Common myeloid progenitor, CD34-positive (primary cell): ENCODE data around the gene GAGE12J. TPM values are rescaled to one million over a fixed set of nuclear protein-coding genes. Genes with fewer than 3 reads are reported as not detected.
A peak's percentile ranks its signal among the peaks of the same experiment; 100 is the strongest.
"Not testable (repeated sequence)": the region's sequence is repeated elsewhere in the genome, so short reads cannot be mapped to it uniquely, and the experiment has no call there.

Source experiments
- CTCF ChIA-PET: fragments of 350-600 bp; sonication (Branson Sonifier 250); formaldehyde crosslinking; loops from one replicate; lab custom pipeline; 2021; ENCODE audit warnings: antibody characterized with exemption; lab: Charles Lee
- POLR2A ChIA-PET: fragments of 350-600 bp; sonication (Branson Sonifier 250); formaldehyde crosslinking; loops from one replicate; lab custom pipeline; 2021; ENCODE audit warnings: antibody characterized with exemption; lab: Charles Lee
- DNase-seq, 3 donors: peaks; one replicate each; pipeline versions ENCODE4 v3.0.0 to v3.0.0-alpha.2; 2013
- H3K27ac ChIP-seq, 2 experiments: 1 replicate in 1 of 2; 2 replicates in 1 of 2; pipeline ENCODE4 v1.7.0; 2013; ENCODE audit warnings: inconsistent platforms in 2 of 2, low read length in 2 of 2, mild to moderate bottlenecking in 2 of 2, low read depth in 1 of 2, moderate library complexity in 1 of 2; ENCODE audit not compliant: severe bottlenecking in 2 of 2, insufficient read depth in 1 of 2, poor library complexity in 1 of 2
- H3K27me3 ChIP-seq, 5 experiments: replicated peaks in 2 of 5; 1 replicate in 3 of 5; 2 replicates in 2 of 5; pipeline versions ENCODE4 v1.6.1 to v1.7.0; 2013; ENCODE audit warnings: low read length in 4 of 5, mild to moderate bottlenecking in 2 of 5, moderate library complexity in 2 of 5, inconsistent platforms in 1 of 5; ENCODE audit not compliant: insufficient read depth in 5 of 5, control insufficient read depth in 4 of 5
- H3K36me3 ChIP-seq, 4 experiments: 1 replicate in 2 of 4; 2 replicates in 2 of 4; pipeline versions ENCODE4 v1.6.1 to v1.7.0; 2013; ENCODE audit warnings: low read length in 3 of 4, control low read depth in 1 of 4, mild to moderate bottlenecking in 1 of 4; ENCODE audit not compliant: control insufficient read depth in 4 of 4, insufficient read depth in 4 of 4
- H3K4me1 ChIP-seq, 4 experiments: 1 replicate in 3 of 4; 2 replicates in 1 of 4; pipeline versions ENCODE4 v1.6.1 to v1.7.1; 2013; ENCODE audit warnings: low read length in 3 of 4, mild to moderate bottlenecking in 3 of 4, control low read depth in 1 of 4, inconsistent platforms in 1 of 4, moderate library complexity in 1 of 4; ENCODE audit not compliant: control insufficient read depth in 4 of 4, insufficient read depth in 4 of 4; ENCODE audit errors: control extremely low read depth in 1 of 4
- H3K4me3 ChIP-seq, 7 experiments: 1 replicate in 4 of 7; 2 replicates in 3 of 7; pipeline versions ENCODE4 v1.5.1 to v1.7.0; 2013; ENCODE audit warnings: mild to moderate bottlenecking in 7 of 7, low read length in 6 of 7, moderate library complexity in 6 of 7, inconsistent platforms in 2 of 7, low read depth in 2 of 7, control low read depth in 1 of 7; ENCODE audit not compliant: insufficient read depth in 4 of 7, control insufficient read depth in 1 of 7; ENCODE audit errors: extremely low read depth in 1 of 7
- H3K9me3 ChIP-seq, 5 experiments: 1 replicate in 4 of 5; 2 replicates in 1 of 5; pipeline versions ENCODE4 v1.6.1 to v1.7.1; 2013; ENCODE audit warnings: low read length in 4 of 5, mild to moderate bottlenecking in 2 of 5, inconsistent platforms in 1 of 5, low read depth in 1 of 5, moderate library complexity in 1 of 5; ENCODE audit not compliant: control insufficient read depth in 4 of 5, insufficient read depth in 2 of 5; ENCODE audit errors: control extremely low read depth in 1 of 5
- WGBS: methylation state at CpG from one replicate; pipeline ENCODE4 v1.1.5; 2013; ENCODE audit not compliant: insufficient coverage; 5-methylcytosine and 5-hydroxymethylcytosine counted together
- polyA plus RNA-seq: library from polyadenylated mRNA; unstranded; fragments of 120-200 nt; gene quantifications from one replicate; pipeline ENCODE4 v1.2.1, GENCODE V29; 2013

Gene GAGE12J, protein sequence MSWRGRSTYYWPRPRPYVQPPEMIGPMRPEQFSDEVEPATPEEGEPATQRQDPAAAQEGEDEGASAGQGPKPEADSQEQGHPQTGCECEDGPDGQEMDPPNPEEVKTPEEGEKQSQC
- not detected for polyA plus RNA-seq

DNA sequence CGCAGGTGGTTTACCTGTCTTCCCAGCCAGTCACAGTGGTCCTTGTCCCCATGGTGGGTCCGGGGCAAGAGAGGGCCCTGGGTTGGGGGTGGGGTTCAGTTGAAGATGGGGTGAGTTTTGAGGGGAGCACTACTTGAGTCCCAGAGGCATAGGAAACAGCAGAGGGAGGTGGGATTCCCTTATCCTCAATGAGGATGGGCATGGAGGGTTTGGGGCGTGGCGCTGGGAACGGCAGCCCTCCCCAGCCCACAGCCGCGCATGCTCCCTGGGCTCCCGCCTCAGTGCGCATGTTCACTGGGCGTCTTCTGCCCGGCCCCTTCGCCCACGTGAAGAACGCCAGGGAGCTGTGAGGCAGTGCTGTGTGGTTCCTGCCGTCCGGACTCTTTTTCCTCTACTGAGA is at the start of gene GAGE12J:
Gene GAGE12J (plus strand): TSS at position 301 of the 400 bp plus-strand sequence. CDS start 1,157 bp downstream, outside the sequence.
- no CpG with 5 or more reads among the region's 16 CpGs for WGBS
- POLR2A ChIA-PET, H3K4me1 ChIP-seq: not testable (repeated sequence)

DNA sequence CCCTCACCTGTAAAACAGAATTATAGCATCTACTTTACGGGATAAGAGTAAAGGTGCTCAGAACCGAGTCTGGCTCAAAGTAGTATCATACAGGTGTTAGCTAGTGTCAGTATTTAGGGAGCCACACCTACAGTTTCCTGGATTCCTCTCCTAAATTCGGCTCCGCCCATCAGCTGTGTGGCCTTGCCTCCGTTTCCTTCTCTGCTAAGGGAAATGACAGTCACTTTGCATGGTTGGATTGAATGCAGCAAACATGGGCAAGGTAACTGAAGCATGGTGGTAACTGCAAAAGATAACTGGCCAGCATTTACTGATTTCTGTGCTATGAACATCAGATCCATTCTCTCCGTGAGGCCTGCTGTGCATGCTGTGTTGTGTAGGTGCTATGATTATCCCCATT is 49.4 kb upstream of the GAGE12J start:
- Histone ChIP-seq H3K36me3 (peaks cover 0 to 8% (median 2%) of the 10 kb centered on the region in 4 experiments), H3K27me3 (no peaks in the 10 kb centered on the region), H3K9me3 (peaks cover 0 to 3% (median 0%) of the 10 kb centered on the region in 5 experiments), H3K4me1 (peaks cover 5 to 44% (median 25%) of the 10 kb centered on the region in 4 experiments), H3K4me3 (peak overlapping the region in 1 of 7 experiments; percentile 42), H3K27ac (no peak overlapping the region)
- WGBS: 20% methylated on average over 1 of the region's 6 CpGs
- ChIA-PET POLR2A (interaction anchor here (0.6 kb wide), 1 partner anchor 353 kb away, joined by 3 read pairs; the partner anchor contains the start of gene PIM2), CTCF (interaction anchor here (0.5 to 1.5 kb wide), 3 partner anchors 11 to 116 kb away, joined by 3 to 4 read pairs (median 3); no protein-coding TSS in a partner anchor)
- DNase-seq: no peak

More for the DNA sequence above, at the start of gene GAGE12J:
- H3K9me3 ChIP-seq, H3K27ac ChIP-seq, CTCF ChIA-PET, H3K4me3 ChIP-seq, DNase-seq, H3K27me3 ChIP-seq, H3K36me3 ChIP-seq: not testable (repeated sequence)

DNA sequence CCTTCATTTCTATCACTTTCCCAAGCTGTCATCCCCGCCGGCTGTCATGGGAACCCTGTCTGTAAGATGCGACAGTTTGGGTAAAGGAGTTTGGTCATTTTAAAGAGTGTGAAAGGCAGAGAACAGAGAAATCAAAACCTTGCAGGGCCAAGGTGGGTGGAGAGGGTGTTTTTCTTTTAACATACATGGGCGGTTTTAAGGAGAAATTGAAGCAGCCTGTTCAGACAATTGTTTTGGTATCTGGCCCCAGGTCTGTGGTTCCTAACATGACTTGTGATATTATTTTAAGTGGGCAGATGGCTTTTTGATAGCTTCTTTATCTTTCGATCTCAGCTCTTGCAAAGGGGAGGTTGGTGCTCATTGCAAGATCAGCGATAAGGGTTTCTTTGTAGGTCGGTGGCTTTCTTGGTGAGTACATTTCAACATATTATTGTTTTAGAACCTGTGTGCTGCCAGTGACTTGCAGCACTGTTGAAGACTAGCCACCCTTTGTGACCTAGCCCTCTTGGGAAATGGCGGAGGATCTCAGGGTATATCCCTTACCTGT is 48.6 kb upstream of the GAGE12J start:
- Histone ChIP-seq H3K36me3 (peaks cover 0 to 8% (median 2%) of the 10 kb centered on the region in 4 experiments), H3K4me3 (no peak overlapping the region), H3K27ac (no peak overlapping the region), H3K4me1 (peaks cover 5 to 42% (median 25%) of the 10 kb centered on the region in 4 experiments), H3K27me3 (no peaks in the 10 kb centered on the region), H3K9me3 (peaks cover 0 to 3% (median 0%) of the 10 kb centered on the region in 5 experiments)
- ChIA-PET CTCF (interaction anchor here (1.2 kb wide), 1 partner anchor 11 kb away, joined by 3 read pairs; no protein-coding TSS in a partner anchor), POLR2A (no interaction called here)
- 68% methylated on average over 4 of the region's 8 CpGs for WGBS
- DNase-seq: peak; percentile 4 to 69 (median 54)

DNA sequence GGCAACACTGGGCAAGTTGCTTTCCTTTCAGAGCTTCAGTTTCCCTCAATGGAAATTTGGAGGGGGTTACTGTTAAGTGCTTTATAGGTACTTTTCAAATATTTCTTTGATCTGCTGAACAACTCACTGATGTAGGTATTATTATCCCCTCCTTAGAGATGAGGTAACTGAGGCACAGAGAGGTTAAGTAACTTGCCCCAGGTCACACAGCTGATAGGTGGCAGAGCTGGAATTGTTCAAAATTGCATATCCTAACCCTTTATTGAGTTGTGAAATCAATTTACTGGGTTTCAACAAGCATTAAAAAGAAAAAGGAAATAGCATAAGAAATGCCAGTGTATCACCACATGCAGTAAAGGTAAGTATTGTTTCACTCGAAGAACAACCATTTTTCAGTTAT is 45.6 kb upstream of the GAGE12J start:
- H3K4me1 ChIP-seq: peaks cover 0 to 26% (median 13%) of the 10 kb centered on the region in 4 experiments
- CTCF ChIA-PET: no interaction called here
- H3K27ac ChIP-seq: no peak overlapping the region
- no peak overlapping the region for H3K4me3 ChIP-seq
- WGBS: 71% methylated on average over 1 of the region's 1 CpG
- H3K36me3 ChIP-seq: peaks cover 0 to 8% (median 2%) of the 10 kb centered on the region in 4 experiments
- no peaks in the 10 kb centered on the region for H3K27me3 ChIP-seq
- H3K9me3 ChIP-seq: no peaks in the 10 kb centered on the region
- POLR2A ChIA-PET: no interaction called here
- DNase-seq: no peak

DNA sequence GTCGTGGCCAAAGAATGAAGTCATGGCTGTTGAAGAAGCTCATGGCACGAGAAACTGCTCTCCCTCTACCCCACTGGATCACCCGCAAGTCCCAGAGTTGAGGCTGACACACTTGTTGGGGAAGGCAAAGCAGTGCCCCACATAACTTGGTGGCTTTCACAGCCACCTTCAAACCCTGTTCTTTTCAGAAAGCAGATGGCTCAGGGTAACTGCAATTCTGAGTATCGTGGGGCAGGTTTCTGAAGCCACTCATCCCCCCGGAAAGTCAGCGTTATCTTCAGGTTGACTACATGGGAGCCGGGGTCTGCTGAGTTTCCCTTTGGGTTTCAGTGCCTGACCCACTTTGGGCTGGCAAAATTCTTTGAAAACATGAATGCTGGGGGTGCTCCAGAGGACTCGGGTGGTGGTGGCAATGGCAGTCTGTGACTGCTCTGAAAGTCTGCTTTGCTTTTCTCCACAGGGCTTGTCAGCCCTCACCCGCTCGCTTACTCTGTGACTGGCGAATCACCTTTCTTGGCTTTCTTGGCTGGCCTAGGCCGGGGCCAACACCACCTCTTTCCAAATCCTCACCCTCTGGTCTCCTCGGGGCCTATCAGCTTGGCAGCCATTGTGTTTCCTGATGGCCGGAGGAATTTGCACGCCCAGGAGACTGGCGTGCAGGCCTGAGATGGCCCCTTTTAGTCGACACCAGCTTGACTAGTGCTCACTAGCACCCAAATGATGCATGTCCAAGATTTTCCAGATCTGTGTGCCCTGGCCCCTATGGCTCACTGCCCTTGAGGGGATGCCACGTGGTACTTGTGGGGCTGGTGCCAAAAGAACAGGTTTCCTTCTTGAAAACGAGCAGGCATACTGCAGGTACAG is 44.9 kb upstream of the GAGE12J start:
- CTCF ChIA-PET: no interaction called here
- Histone ChIP-seq H3K27ac (no peak overlapping the region), H3K4me1 (peaks cover 0 to 19% (median 11%) of the 10 kb centered on the region in 4 experiments), H3K27me3 (no peaks in the 10 kb centered on the region), H3K9me3 (no peaks in the 10 kb centered on the region), H3K36me3 (peaks cover 0 to 3% (median 1%) of the 10 kb centered on the region in 4 experiments), H3K4me3 (no peak overlapping the region)
- POLR2A ChIA-PET: no interaction called here
- WGBS: 78% methylated on average over 17 of the region's 19 CpGs
- no peak for DNase-seq

DNA sequence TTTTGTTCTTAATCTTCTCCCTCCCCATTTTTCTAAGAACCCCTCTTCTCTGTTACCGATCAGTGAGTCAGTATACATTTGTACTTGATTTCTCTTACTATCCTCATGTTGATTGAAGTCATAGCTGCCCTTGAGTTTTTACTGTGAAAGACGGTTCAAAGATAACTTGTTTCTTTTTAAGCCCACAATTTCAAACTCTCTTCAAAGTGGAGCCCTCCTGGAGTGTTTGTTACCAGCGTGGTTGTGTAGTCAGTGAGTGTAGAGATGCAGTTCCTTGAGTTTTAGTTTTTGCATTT is 44.4 kb upstream of the GAGE12J start:
- no peak for DNase-seq
- Histone ChIP-seq H3K4me3 (no peak overlapping the region), H3K27ac (no peak overlapping the region), H3K27me3 (no peaks in the 10 kb centered on the region), H3K36me3 (peaks cover 0 to 2% (median under 1%) of the 10 kb centered on the region in 4 experiments), H3K9me3 (no peaks in the 10 kb centered on the region), H3K4me1 (peaks cover 0 to 13% (median 6%) of the 10 kb centered on the region in 4 experiments)
- WGBS: 86% methylated on average over 2 of the region's 3 CpGs
- ChIA-PET CTCF (no interaction called here), POLR2A (no interaction called here)
